HEK293T (cell line): ENCODE measurements around the gene KCTD10.
A peak's percentile ranks its signal among the peaks of the same experiment; 100 is the strongest.

Experiments
- CTCF ChIA-PET: fragments of 350-600 bp; formaldehyde crosslinking; extraction: SDS; loops from one replicate; lab custom pipeline; 2021; ENCODE audit warnings: antibody characterized with exemption, inconsistent platforms; lab: Yijun Ruan, JAX
- POLR2A ChIA-PET: fragments of 350-600 bp; formaldehyde crosslinking; extraction: SDS; loops from one replicate; lab custom pipeline; 2020; ENCODE audit warnings: antibody characterized with exemption, inconsistent platforms; lab: Yijun Ruan, JAX
- DNase-seq: peaks from one replicate; pipeline ENCODE4 v3.0.0; 2012; ENCODE audit warnings: mixed read lengths; ENCODE audit errors: extremely low spot score
- ARNT ChIP-seq: fragments of 450-650 bp; IDR thresholded peaks from 2 replicates; pipeline ENCODE4 v1.6.1; 2017; ENCODE audit warnings: mild to moderate bottlenecking
- BHLHE40 ChIP-seq: fragments of 450-650 bp; IDR thresholded peaks from 2 replicates; pipeline ENCODE4 v1.6.1; 2016; ENCODE audit warnings: mild to moderate bottlenecking, moderate library complexity, borderline replicate concordance
- CTBP1 ChIP-seq: fragments of 450-650 bp; IDR thresholded peaks from 2 replicates; pipeline ENCODE4 v1.6.1; 2016; ENCODE audit warnings: borderline replicate concordance
- ELF4 ChIP-seq: fragments of 450-650 bp; IDR thresholded peaks from 2 replicates; pipeline ENCODE4 v1.6.1; 2017; ENCODE audit warnings: antibody characterized with exemption
- FOXA1 ChIP-seq: fragments of 450-650 bp; IDR thresholded peaks from 2 replicates; pipeline ENCODE4 v1.6.1; 2016; ENCODE audit warnings: mild to moderate bottlenecking
- FOXK2 ChIP-seq: fragments of 450-650 bp; IDR thresholded peaks from 2 replicates; pipeline ENCODE4 v1.6.1; 2016; ENCODE audit warnings: mild to moderate bottlenecking
- FOXM1 ChIP-seq: fragments of 450-650 bp; IDR thresholded peaks from 2 replicates; pipeline ENCODE4 v1.6.1; 2017; ENCODE audit warnings: mild to moderate bottlenecking, borderline replicate concordance
- HDGF ChIP-seq: fragments of 450-650 bp; IDR thresholded peaks from 2 replicates; pipeline ENCODE4 v1.6.1; 2017; ENCODE audit warnings: antibody characterized with exemption, borderline replicate concordance
- L3MBTL2 ChIP-seq: fragments of 450-650 bp; conservative IDR thresholded peaks from 2 replicates; pipeline ENCODE4 v1.6.1; 2016; ENCODE audit warnings: mild to moderate bottlenecking
- LEF1 ChIP-seq: fragments of 450-650 bp; IDR thresholded peaks from 2 replicates; pipeline ENCODE4 v1.6.1; 2017; ENCODE audit warnings: mild to moderate bottlenecking, borderline replicate concordance
- NFRKB ChIP-seq: fragments of 450-650 bp; IDR thresholded peaks from 2 replicates; pipeline ENCODE4 v1.6.1; 2016; ENCODE audit warnings: mild to moderate bottlenecking, moderate library complexity
- PKNOX1 ChIP-seq: fragments of 450-650 bp; IDR thresholded peaks from 2 replicates; pipeline ENCODE4 v1.6.1; 2016
- SP1 ChIP-seq: fragments of 450-650 bp; IDR thresholded peaks from 2 replicates; pipeline ENCODE4 v1.6.1; 2017
- SUZ12 ChIP-seq: fragments of 450-650 bp; IDR thresholded peaks from 2 replicates; pipeline ENCODE4 v1.6.1; 2016; ENCODE audit warnings: mild to moderate bottlenecking
- TARDBP ChIP-seq: fragments of 450-650 bp; IDR thresholded peaks from 2 replicates; pipeline ENCODE4 v1.6.1; 2016
- ZNF384 ChIP-seq: fragments of 450-650 bp; IDR thresholded peaks from 2 replicates; pipeline ENCODE4 v1.6.1; 2016

The KCTD10 gene

GRCh38 chr12:109477185-109477962 lies at the start of gene KCTD10, which contains the start of gene UBE3B:
Gene KCTD10 (minus strand): TSS chr12:109477300. CDS start chr12:109477262, 38 bp downstream.
Gene UBE3B (plus strand): TSS chr12:109477634. CDS start chr12:109483552, 5,918 bp downstream.
- TF ChIP-seq NFRKB (peak; percentile 92), L3MBTL2 (no peak), TARDBP (no peak), FOXK2 (no peak), PKNOX1 (no peak; the same call in 1 of the 2 replicates), ARNT (no peak), HDGF (no peak), FOXA1 (no peak), ELF4 (peak; percentile 94), CTBP1 (peak; percentile 90), SP1 (no peak), SUZ12 (no peak), LEF1 (no peak; the same call in 1 of the 2 replicates), ZNF384 (no peak), BHLHE40 (no peak)
- DNase-seq: peak; percentile 97
- ChIA-PET POLR2A (interaction anchor here (1.0 to 1.2 kb wide), 3 partner anchors 8 to 44 kb away, joined by 4 to 6 read pairs (median 5); no protein-coding TSS in a partner anchor), CTCF (no interaction called here)

- TF ChIP-seq BHLHE40: no peak
- TF ChIP-seq ARNT: no peak
- TF ChIP-seq FOXK2: no peak
- no peak for TF ChIP-seq LEF1
- TF ChIP-seq CTBP1: no peak
- no peak for TF ChIP-seq TARDBP
- no peak for TF ChIP-seq PKNOX1
- TF ChIP-seq SP1: no peak
- TF ChIP-seq L3MBTL2: no peak
- TF ChIP-seq ELF4: no peak
- no peak for TF ChIP-seq FOXM1
- TF ChIP-seq NFRKB: no peak
- TF ChIP-seq SUZ12: no peak
- POLR2A ChIA-PET: no interaction called here
- CTCF ChIA-PET: no interaction called here
- no peak for DNase-seq
These were observed 48.1 kb upstream of the KCTD10 start for GRCh38 chr12:109525279-109525585.

GRCh38 chr12:109524466-109525278 lies 47.6 kb upstream of the KCTD10 start:
- ChIA-PET POLR2A (no interaction called here), CTCF (no interaction called here)
- DNase-seq: no peak
- no peak for TF ChIP-seq SUZ12
- TF ChIP-seq FOXM1: no peak
- no peak for TF ChIP-seq PKNOX1
- TF ChIP-seq TARDBP: no peak
- no peak for TF ChIP-seq HDGF
- TF ChIP-seq FOXK2: no peak
- TF ChIP-seq ELF4: no peak
- TF ChIP-seq FOXA1: no peak
- TF ChIP-seq L3MBTL2: no peak
- TF ChIP-seq CTBP1: no peak
- TF ChIP-seq SP1: no peak
- no peak for TF ChIP-seq BHLHE40

GRCh38 chr12:109523504-109523903 lies 46.4 kb upstream of the KCTD10 start:
- DNase-seq: no peak
- TF ChIP-seq PKNOX1 (no peak), TARDBP (no peak), HDGF (no peak), FOXM1 (no peak), CTBP1 (no peak), ELF4 (no peak), ZNF384 (no peak), BHLHE40 (no peak), NFRKB (no peak), LEF1 (no peak), L3MBTL2 (no peak), FOXK2 (no peak), ARNT (no peak), SP1 (no peak), FOXA1 (no peak), SUZ12 (no peak)
- ChIA-PET CTCF (no interaction called here), POLR2A (no interaction called here)

- CTCF ChIA-PET: interaction anchor here (0.6 kb wide), 1 partner anchor 155 kb away, joined by 5 read pairs; no protein-coding TSS in a partner anchor
- no peak for DNase-seq
These were observed 46.0 kb upstream of the KCTD10 start for GRCh38 chr12:109523071-109523470.

More at GRCh38 chr12:109523071-109523470, 46.0 kb upstream of the KCTD10 start:
- POLR2A ChIA-PET: no interaction called here
- TF ChIP-seq SUZ12 (no peak), FOXA1 (no peak), CTBP1 (no peak), LEF1 (no peak), ARNT (no peak), L3MBTL2 (no peak), NFRKB (no peak), FOXM1 (no peak), SP1 (no peak), TARDBP (no peak), ZNF384 (no peak), HDGF (no peak)
